ENCODE data around the gene COG5.
A peak's percentile ranks its signal among the peaks of the same experiment; 100 is the strongest.

The COG5 gene

GRCh38 chr7:107171496-107171895 is 392.2 kb downstream of the COG5 start:
- no peaks in the 10 kb centered on the region for H3K27me3 ChIP-seq (ENCODE audit: control insufficient read depth in 2 of 2, insufficient read depth in 2 of 2, low read length in 2 of 2)
- no peaks in the 10 kb centered on the region for H3K9me3 ChIP-seq (ENCODE audit: control insufficient read depth in 2 of 2, low read length in 2 of 2)
- H3K36me3 ChIP-seq (ENCODE audit: control insufficient read depth in 2 of 2, insufficient read depth in 2 of 2, low read length in 2 of 2): peaks cover 0 to 4% of the 10 kb centered on the region in 2 donors
- H3K27ac ChIP-seq (ENCODE audit: low read depth in 2 of 2, low read length in 2 of 2): no peak overlapping the region
- peaks cover 10 to 12% of the 10 kb centered on the region in 2 donors for H3K4me1 ChIP-seq (ENCODE audit: control insufficient read depth in 2 of 2, insufficient read depth in 2 of 2, low read length in 2 of 2)
- no peak overlapping the region for H3K4me3 ChIP-seq (ENCODE audit: low read length in 2 of 2)
- no peak overlapping the region for H3K9ac ChIP-seq (ENCODE audit: low read depth in 1 of 2, low read length in 2 of 2)

- Histone ChIP-seq H3K4me1 (ENCODE audit: control insufficient read depth in 2 of 2, insufficient read depth in 2 of 2, low read length in 2 of 2) (peaks cover 10 to 12% of the 10 kb centered on the region in 2 donors), H3K27ac (ENCODE audit: low read depth in 2 of 2, low read length in 2 of 2) (peak overlapping the region; percentile 96 to 97), H3K9me3 (ENCODE audit: control insufficient read depth in 2 of 2, low read length in 2 of 2) (no peaks in the 10 kb centered on the region), H3K36me3 (ENCODE audit: control insufficient read depth in 2 of 2, insufficient read depth in 2 of 2, low read length in 2 of 2) (peaks cover 0 to 4% of the 10 kb centered on the region in 2 donors), H3K4me3 (ENCODE audit: low read length in 2 of 2) (peak overlapping the region; percentile 86 to 91), H3K9ac (ENCODE audit: low read depth in 1 of 2, low read length in 2 of 2) (peak overlapping the region; percentile 74 to 94), H3K27me3 (ENCODE audit: control insufficient read depth in 2 of 2, insufficient read depth in 2 of 2, low read length in 2 of 2) (no peaks in the 10 kb centered on the region)
Measured at GRCh38 chr7:107170051-107170915, 393.4 kb downstream of the COG5 start.

DNA sequence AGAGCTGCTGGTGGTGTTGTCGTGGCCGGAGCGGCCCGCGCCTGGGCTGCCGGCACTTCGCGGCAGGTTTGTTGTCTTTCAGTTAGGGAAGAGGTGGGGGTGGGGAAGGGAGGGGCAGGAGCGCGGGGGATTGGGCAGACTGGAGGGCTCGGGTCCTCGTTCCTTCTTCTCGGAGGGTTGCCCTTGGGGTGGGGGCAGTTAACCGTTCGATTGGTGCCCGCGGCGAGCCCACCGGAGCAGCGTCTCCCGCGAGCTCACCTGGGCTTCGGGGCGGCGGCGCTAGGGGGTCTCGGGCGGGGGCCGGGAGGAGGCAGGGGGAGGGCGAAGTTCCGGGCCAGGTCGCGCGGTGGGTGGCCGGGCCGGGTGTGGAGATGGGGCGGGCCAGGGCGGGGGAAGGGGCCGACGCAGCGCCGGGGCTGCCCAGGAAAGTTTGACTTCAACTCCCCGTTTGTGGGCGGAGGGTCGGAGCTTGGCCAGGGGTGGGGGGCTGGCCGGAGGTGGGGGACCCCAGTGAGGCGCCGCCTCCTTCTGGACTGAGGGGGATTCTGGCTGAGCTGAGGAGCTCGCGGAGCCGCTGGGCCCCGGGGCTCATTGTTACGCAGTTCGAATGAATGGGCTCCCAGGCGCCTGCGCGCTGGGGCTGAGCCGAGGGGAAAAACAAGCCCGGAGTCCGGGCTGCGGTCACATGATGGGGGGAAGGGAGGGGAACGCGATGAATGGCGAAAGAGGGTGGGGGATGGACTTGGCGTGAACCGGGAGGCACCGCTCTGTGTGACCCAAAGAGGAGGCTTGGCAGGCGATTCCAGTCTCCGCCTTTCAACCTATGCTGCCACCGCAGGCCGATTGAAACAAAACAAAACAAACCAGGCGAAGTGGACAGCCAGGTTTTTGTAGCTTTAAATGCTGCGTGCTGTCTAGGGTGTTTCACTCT is 394.3 kb downstream of the COG5 start:
- peak overlapping the region; percentile 96 to 97 for H3K27ac ChIP-seq (ENCODE audit: low read depth in 2 of 2, low read length in 2 of 2)
- no peaks in the 10 kb centered on the region for H3K27me3 ChIP-seq (ENCODE audit: control insufficient read depth in 2 of 2, insufficient read depth in 2 of 2, low read length in 2 of 2)
- H3K9ac ChIP-seq (ENCODE audit: low read depth in 1 of 2, low read length in 2 of 2): peak overlapping the region; percentile 91 to 94
- peaks cover 10 to 12% of the 10 kb centered on the region in 2 donors for H3K4me1 ChIP-seq (ENCODE audit: control insufficient read depth in 2 of 2, insufficient read depth in 2 of 2, low read length in 2 of 2)
- H3K4me3 ChIP-seq (ENCODE audit: low read length in 2 of 2): peak overlapping the region; percentile 89 to 91
- no peaks in the 10 kb centered on the region for H3K9me3 ChIP-seq (ENCODE audit: control insufficient read depth in 2 of 2, low read length in 2 of 2)
- peaks cover 0 to 4% of the 10 kb centered on the region in 2 donors for H3K36me3 ChIP-seq (ENCODE audit: control insufficient read depth in 2 of 2, insufficient read depth in 2 of 2, low read length in 2 of 2)

GRCh38 chr7:107168233-107169119 is 395.2 kb downstream of the COG5 start, which contains the start of gene HBP1:
Gene HBP1 (plus strand): TSS chr7:107169003. CDS start chr7:107179894, 10,891 bp downstream.
- peaks cover 10 to 12% of the 10 kb centered on the region in 2 donors for H3K4me1 ChIP-seq (ENCODE audit: control insufficient read depth in 2 of 2, insufficient read depth in 2 of 2, low read length in 2 of 2)
- H3K27ac ChIP-seq (ENCODE audit: low read depth in 2 of 2, low read length in 2 of 2): peak within 1 kb of the TSS; percentile 98
- peaks cover 0 to 4% of the 10 kb centered on the region in 2 donors for H3K36me3 ChIP-seq (ENCODE audit: control insufficient read depth in 2 of 2, insufficient read depth in 2 of 2, low read length in 2 of 2)
- H3K9ac ChIP-seq (ENCODE audit: low read depth in 1 of 2, low read length in 2 of 2): peak within 1 kb of the TSS; percentile 94
- H3K4me3 ChIP-seq (ENCODE audit: low read length in 2 of 2): peak within 1 kb of the TSS; percentile 91
- H3K27me3 ChIP-seq (ENCODE audit: control insufficient read depth in 2 of 2, insufficient read depth in 2 of 2, low read length in 2 of 2): no peaks in the 10 kb centered on the region
- H3K9me3 ChIP-seq (ENCODE audit: control insufficient read depth in 2 of 2, low read length in 2 of 2): no peaks in the 10 kb centered on the region

DNA sequence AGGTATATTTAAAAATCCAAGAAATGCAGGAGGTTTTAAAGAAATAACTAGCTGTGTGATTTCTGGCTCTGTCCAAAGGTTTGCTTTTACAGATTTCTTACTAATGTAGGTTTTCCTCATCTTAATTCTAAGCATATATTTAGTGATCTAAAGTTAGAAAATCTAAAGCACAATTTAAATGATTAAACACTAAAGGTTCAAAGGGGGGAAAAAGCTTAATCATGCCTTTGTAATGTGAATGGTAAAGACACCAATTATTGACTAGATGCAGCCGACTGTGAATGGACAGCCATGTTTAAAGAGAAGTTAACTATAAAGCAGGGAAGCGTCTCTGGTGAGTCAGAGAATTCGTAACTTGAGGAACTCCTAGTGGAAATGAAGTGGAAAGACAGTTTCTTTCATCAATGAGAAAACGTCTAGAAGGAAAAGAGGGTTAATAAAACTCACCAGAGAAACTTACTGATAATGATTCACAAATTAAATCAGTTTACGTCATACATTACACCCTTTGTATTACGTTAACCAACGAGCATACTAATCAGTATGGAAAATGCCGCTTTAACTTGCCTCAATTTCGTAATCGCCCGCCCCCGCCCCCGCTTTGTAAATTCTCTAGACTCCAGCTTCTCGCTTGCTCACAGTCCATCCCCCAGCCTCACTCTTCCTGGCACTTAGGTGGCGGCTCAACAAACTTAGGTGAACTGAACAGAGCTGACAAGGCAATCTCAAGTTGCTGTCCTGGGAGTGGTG is 396.1 kb downstream of the COG5 start:
- H3K36me3 ChIP-seq (ENCODE audit: control insufficient read depth in 2 of 2, insufficient read depth in 2 of 2, low read length in 2 of 2): peaks cover 0 to 4% of the 10 kb centered on the region in 2 donors
- peak overlapping the region; percentile 98 for H3K27ac ChIP-seq (ENCODE audit: low read depth in 2 of 2, low read length in 2 of 2)
- H3K4me3 ChIP-seq (ENCODE audit: low read length in 2 of 2): peak overlapping the region; percentile 84 to 91
- peak overlapping the region; percentile 82 to 94 for H3K9ac ChIP-seq (ENCODE audit: low read depth in 1 of 2, low read length in 2 of 2)
- H3K27me3 ChIP-seq (ENCODE audit: control insufficient read depth in 2 of 2, insufficient read depth in 2 of 2, low read length in 2 of 2): no peaks in the 10 kb centered on the region
- peaks cover 10 to 12% of the 10 kb centered on the region in 2 donors for H3K4me1 ChIP-seq (ENCODE audit: control insufficient read depth in 2 of 2, insufficient read depth in 2 of 2, low read length in 2 of 2)
- H3K9me3 ChIP-seq (ENCODE audit: control insufficient read depth in 2 of 2, low read length in 2 of 2): no peaks in the 10 kb centered on the region

GRCh38 chr7:107166736-107167426 is 396.8 kb downstream of the COG5 start:
- Histone ChIP-seq H3K27me3 (ENCODE audit: control insufficient read depth in 2 of 2, insufficient read depth in 2 of 2, low read length in 2 of 2) (no peaks in the 10 kb centered on the region), H3K9me3 (ENCODE audit: control insufficient read depth in 2 of 2, low read length in 2 of 2) (no peaks in the 10 kb centered on the region), H3K27ac (ENCODE audit: low read depth in 2 of 2, low read length in 2 of 2) (peak overlapping the region; percentile 98), H3K36me3 (ENCODE audit: control insufficient read depth in 2 of 2, insufficient read depth in 2 of 2, low read length in 2 of 2) (peaks cover 0 to 4% of the 10 kb centered on the region in 2 donors), H3K9ac (ENCODE audit: low read depth in 1 of 2, low read length in 2 of 2) (peak overlapping the region; percentile 82 to 94), H3K4me3 (ENCODE audit: low read length in 2 of 2) (peak overlapping the region; percentile 84 to 91), H3K4me1 (ENCODE audit: control insufficient read depth in 2 of 2, insufficient read depth in 2 of 2, low read length in 2 of 2) (peaks cover 10 to 12% of the 10 kb centered on the region in 2 donors)

- Histone ChIP-seq H3K4me3 (ENCODE audit: low read length in 2 of 2) (no peak overlapping the region), H3K4me1 (ENCODE audit: control insufficient read depth in 2 of 2, insufficient read depth in 2 of 2, low read length in 2 of 2) (peaks cover 4 to 8% of the 10 kb centered on the region in 2 donors), H3K27ac (ENCODE audit: low read depth in 2 of 2, low read length in 2 of 2) (no peak overlapping the region), H3K9me3 (ENCODE audit: control insufficient read depth in 2 of 2, low read length in 2 of 2) (no peaks in the 10 kb centered on the region), H3K36me3 (ENCODE audit: control insufficient read depth in 2 of 2, insufficient read depth in 2 of 2, low read length in 2 of 2) (no peaks in the 10 kb centered on the region), H3K27me3 (ENCODE audit: control insufficient read depth in 2 of 2, insufficient read depth in 2 of 2, low read length in 2 of 2) (no peaks in the 10 kb centered on the region), H3K9ac (ENCODE audit: low read depth in 1 of 2, low read length in 2 of 2) (no peak overlapping the region)
Measured at GRCh38 chr7:107165341-107165740, 398.4 kb downstream of the COG5 start.

- no peak overlapping the region for H3K9ac ChIP-seq (ENCODE audit: low read depth in 1 of 2, low read length in 2 of 2)
- H3K27me3 ChIP-seq (ENCODE audit: control insufficient read depth in 2 of 2, insufficient read depth in 2 of 2, low read length in 2 of 2): no peaks in the 10 kb centered on the region
- H3K36me3 ChIP-seq (ENCODE audit: control insufficient read depth in 2 of 2, insufficient read depth in 2 of 2, low read length in 2 of 2): no peaks in the 10 kb centered on the region
- H3K9me3 ChIP-seq (ENCODE audit: control insufficient read depth in 2 of 2, low read length in 2 of 2): no peaks in the 10 kb centered on the region
- H3K27ac ChIP-seq (ENCODE audit: low read depth in 2 of 2, low read length in 2 of 2): no peak overlapping the region
- peaks cover 0 to 2% of the 10 kb centered on the region in 2 donors for H3K4me1 ChIP-seq (ENCODE audit: control insufficient read depth in 2 of 2, insufficient read depth in 2 of 2, low read length in 2 of 2)
- H3K4me3 ChIP-seq (ENCODE audit: low read length in 2 of 2): no peak overlapping the region
Measured at GRCh38 chr7:107164092-107164491, 399.6 kb downstream of the COG5 start.

Measured in mucosa of rectum (tissue), 2 donors.